Dermis microvascular lymphatic vessel endothelial cell (primary cell): ENCODE results near the gene NOS1. TPM values are rescaled to one million over a fixed set of nuclear protein-coding genes. Genes with fewer than 3 reads are reported as not detected.
A peak's percentile ranks its signal among the peaks of the same experiment; 100 is the strongest.
"Not testable (repeated sequence)": the region's sequence is repeated elsewhere in the genome, so short reads cannot be mapped to it uniquely, and the experiment has no call there.

Experiments used
- DNase-seq, 2 donors: peaks; one replicate each; pipeline versions ENCODE4 v3.0.0 to v3.0.0-alpha.2; 2010; ENCODE audit warnings: low read depth in 2 of 2
- total RNA-seq: library from RNA; depleted of rRNA; stranded (reverse); fragments of >200 nt; gene quantifications from 2 replicates; pipeline ENCODE4 v1.2.1, GENCODE V29; 2014

The NOS1 gene
- under 0.01 TPM in 1 of 2 replicates, not detected in the other for total RNA-seq

GRCh38 chr12:117361347-117361751 lies at the start of gene NOS1:
NOS1 (minus strand) TSS chr12:117361626; CDS start chr12:117331069, 30,557 bp downstream.
- no peak for DNase-seq

DNA sequence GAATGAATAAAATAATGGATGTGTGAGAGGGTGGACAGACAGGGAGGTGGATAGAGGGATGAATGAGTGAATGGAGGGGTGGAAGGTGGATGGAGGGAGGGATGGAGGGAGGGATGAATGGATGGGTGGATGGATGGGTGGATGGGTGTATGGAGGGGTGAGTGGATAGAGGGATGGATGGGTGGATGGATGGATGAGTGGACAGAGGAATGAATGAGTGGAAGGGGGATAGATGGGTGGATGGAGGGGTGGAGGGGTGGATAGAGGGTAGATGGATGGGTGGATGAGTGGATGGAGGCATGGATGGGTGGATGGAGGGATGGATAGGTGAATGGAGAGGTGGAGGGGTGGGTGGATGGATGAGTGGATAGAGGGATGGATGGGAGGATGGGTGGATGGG lies 47.9 kb upstream of the NOS1 start:
- DNase-seq, result no peak

- peak; percentile 9 to 35 for DNase-seq
Measured at GRCh38 chr12:117408161-117408791, 46.9 kb upstream of the NOS1 start.

GRCh38 chr12:117404940-117405339 lies 43.5 kb upstream of the NOS1 start:
- DNase-seq, result no peak

- DNase-seq, result no peak
Measured at GRCh38 chr12:117404203-117404853, 42.9 kb upstream of the NOS1 start.

- DNase-seq, result no peak
Measured at GRCh38 chr12:117403586-117404139, 42.2 kb upstream of the NOS1 start.

DNA sequence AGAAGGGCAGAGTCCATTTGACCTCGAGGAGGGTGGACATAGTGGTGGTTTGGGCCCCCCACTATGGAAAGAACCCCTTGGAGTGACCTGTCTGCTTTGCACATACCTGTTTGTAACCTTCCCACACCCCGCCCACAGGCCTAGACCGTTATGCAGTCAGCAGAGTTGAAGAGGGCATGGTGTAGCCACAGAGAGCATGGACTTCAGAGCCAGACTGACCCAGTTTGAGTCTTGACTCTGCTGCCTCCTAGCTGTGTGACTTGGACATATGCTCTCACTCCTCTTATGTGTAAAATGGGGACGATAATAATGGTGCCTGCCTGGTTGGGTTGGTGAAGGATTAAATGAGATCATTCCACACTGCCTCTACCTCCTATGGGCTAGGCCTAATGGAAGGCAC lies 40.9 kb upstream of the NOS1 start:
- DNase-seq, result no peak

GRCh38 chr12:117400912-117401311 lies 39.5 kb upstream of the NOS1 start:
- no peak for DNase-seq

DNA sequence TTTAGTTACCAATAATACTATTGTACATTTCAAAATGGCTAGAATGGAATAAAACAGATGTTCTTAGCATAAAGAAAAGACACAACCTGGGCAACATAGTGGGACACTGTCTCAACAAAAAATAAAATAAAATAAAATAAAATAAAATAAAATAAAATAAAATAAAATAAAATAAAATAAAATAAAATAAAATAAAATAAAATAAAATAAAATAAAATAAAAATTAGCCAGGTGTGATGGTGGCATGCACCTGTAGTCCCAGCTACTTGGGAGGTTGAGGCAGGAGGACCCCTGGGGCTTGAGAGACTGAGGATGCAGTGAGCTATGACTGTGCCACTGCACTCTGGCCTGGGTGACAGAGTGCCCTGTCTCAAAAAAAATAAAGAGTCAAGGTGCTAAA lies 37.1 kb upstream of the NOS1 start:
- DNase-seq, result not testable (repeated sequence)

DNA sequence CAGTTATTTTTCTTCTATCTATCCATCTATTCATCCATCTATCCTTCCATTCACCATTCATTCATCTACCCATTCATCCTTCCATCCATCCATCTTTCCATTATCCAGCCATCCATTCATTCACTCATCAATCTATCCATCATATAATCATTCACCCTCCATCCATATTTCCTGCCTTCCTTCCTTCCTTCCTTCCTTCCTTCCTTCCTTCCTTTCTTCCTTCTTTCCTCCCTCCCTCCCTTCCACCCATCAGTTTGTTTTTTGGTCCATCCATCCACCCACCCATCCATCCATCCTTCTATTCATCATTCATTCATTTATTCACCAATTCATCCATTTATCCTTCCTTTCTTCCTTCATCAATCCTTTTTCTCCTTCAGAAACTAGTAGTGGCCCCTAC lies 34.3 kb upstream of the NOS1 start:
- no peak for DNase-seq

- DNase-seq, result no peak
Measured at GRCh38 chr12:117394491-117394890, 33.1 kb upstream of the NOS1 start.

DNA sequence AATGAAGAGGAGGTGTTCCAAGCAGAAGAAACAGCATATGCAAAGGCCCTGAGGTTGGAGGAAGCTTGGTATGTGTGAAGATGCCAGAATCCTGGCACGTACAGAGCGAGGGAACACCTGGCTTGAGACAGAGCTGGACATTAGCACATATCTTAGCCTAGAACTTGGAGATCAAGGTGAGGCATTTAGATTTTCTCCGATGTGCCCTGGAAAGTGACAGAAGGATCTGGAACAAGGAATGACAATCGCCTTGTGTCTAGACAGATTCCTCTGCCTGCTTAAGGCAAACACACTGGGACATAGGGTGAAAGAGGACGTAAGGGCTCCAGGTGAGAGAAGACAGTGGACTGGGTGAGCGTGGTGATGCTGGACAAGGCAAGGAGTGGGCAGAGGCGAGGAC lies 32.2 kb upstream of the NOS1 start:
- DNase-seq, result no peak

DNA sequence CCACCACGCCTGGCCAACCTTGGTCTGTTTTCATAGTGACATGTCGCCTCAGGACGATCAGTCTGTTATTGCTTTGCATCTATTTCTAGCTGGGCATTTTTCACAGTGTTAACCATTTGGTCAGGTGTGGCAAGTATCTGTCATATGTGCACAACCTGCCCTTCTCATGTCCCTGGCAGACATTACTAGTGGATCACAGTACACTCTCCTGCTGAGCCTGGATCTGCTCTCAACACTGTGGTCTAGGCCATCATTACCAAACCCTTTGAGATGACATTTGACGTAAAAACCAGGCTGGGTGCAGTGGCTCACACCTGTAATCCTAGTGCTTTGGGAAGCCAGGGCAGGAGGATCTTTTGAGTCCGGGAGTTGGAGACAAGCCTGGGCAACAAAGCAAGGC lies 29.4 kb upstream of the NOS1 start:
- DNase-seq, result no peak

DNA sequence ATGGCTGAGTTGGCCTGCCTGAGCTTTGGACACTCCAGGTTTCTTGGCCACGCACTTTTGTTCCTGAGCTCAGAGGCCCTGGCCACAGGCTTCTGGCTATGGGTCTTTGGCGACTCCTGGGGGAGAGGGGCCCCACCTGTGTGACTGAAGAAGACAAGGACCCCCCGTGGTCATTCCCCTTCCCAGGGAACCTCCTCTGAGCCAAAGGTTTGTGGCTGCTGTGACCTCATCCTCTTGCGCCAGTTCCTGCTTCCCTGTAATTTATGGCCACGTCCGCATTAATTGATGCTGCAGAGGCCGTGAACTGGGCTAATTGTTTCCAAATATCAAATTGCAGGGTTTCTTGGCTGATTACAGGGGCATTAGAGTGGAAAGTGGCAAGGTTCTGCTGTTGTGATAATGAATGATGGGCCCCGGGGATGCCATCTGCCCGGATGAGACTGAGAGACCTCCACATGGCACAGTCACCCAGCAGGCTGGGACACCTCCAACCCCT lies 27.6 kb upstream of the NOS1 start:
- DNase-seq, result no peak

- DNase-seq, result no peak
Measured at GRCh38 chr12:117387832-117388231, 26.4 kb upstream of the NOS1 start.

- DNase-seq, result no peak
Measured at GRCh38 chr12:117384735-117385134, 23.3 kb upstream of the NOS1 start.

- DNase-seq, result no peak
Measured at GRCh38 chr12:117380083-117380482, 18.7 kb upstream of the NOS1 start.

DNA sequence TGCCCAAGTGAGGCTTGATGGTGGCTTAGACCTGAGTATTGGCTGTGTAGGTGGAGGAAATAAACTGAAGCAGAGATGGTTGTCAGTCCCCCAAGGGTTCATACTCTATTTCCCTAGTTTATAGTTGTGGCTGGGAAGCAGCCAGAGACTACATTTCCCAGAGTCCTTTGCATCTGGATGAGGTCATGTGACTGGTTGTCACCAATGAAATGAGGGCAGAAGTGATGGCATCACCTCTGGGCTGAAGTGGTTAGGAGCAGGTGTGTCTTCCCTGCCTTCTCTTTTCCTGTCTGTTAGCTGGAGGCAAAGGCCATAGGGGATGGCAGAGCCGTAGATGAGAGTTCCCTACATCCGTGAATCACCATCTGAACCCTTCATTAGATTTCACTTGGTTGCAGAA lies 16.3 kb upstream of the NOS1 start:
- no peak for DNase-seq

GRCh38 chr12:117370588-117370987 lies 9.2 kb upstream of the NOS1 start:
- DNase-seq, result no peak

GRCh38 chr12:117370000-117370399 lies 8.6 kb upstream of the NOS1 start:
- not testable (repeated sequence) for DNase-seq

DNA sequence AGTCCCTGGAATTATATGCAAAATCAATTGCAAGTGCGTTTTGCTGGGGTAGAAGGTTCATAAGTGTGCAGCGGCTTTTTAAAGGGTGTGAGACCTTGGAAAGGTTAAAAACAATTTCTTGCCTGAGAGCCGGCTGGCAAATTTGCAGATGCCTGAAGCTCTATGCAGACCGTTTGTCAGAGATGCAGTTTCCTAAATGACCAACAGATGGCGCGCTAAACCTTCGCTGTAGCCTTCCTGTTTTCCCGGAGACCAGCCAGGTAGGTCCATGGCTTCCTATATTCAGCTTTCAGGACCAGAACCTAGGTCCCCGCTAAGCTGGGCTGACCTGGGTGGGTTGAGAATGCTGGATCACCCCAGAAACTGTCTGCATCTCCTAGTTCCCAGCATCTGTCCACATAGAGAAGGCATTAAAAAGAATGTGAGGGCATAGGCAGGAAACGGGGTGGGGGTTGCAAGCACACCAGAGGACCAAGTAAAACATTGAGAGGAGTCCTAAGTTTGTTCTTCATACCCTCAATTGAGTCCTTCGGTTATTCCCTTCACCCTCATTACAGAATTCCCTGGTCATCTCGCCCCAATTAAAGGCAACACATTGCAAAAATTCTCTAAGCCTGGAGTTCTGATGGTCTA lies 5.7 kb upstream of the NOS1 start:
- peak; percentile 66 to 76 for DNase-seq

DNA sequence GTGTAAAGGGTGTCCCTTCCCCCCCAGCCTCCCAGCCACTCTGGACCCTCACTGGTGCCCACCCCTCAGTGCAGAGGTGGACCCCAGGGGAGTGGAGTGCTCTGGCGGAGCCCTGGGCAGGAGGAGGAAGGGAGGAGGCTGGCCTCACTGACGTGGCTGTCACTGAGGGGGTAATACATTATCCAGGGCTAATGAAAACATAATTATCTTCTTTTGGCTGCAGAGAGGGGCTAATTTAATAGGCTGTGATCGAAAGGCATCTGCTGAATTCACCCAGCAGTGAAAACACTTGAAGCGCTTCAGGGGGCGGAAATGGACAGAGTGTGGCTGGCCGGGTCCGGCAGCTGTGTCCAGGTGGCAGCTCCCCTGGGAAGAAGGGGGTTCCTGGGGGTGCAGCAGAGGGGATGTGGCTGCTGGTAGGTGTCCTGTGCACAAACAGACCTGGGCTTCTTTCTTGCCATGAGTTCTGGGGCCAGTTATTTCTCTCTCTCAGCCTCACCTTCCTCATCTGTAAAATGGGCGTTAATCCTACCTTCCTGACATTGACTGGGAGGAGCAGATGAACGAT lies 3.7 kb upstream of the NOS1 start:
- no peak for DNase-seq
